ENCODE results near the gene ASXL2. TPM values are rescaled to one million over a fixed set of nuclear protein-coding genes. Genes with fewer than 3 reads are reported as not detected.

ASXL2 gene
- total and polyA plus RNA-seq, 2 of the 13 experiments (the other 11 are each of a cell fraction or from before 2014, with no cell fraction given), result 12.1 to 19.2 TPM

DNA sequence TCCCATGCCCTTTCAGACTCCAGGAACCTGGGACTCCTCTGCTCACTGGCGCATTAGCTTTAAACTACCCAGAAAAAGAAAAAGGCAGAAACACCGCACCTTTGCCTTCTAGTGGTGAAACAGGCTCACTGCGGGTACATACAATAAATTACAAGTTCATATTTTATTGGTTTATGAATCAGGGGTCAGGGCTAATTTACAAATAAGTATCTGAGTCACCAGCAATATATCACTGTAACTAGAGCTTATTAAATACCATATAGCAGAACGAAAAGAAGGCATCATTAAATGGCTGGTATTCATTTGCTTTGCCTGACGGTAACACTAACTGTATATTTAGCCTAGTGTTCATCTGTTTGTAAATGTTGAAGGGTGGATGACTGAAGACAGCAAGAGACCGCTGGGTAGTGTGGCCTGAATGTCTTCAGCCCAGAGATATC lies 178.0 kb downstream of the ASXL2 start:
- 10% methylated on average over 6 of the region's 6 CpGs for WGBS (ENCODE audit: low lambda C conversion rate)
- POLR2A ChIA-PET, result interaction anchor here (0.8 to 1.3 kb wide), 2 partner anchors 10 to 338 kb away, joined by 3 read pairs; no protein-coding TSS in a partner anchor

More for the DNA sequence above, 178.0 kb downstream of the ASXL2 start:
- Histone ChIP-seq H3K27ac (ENCODE audit: extremely low read length, insufficient read depth, low read length) (no peak overlapping the region), H3K4me1 (ENCODE audit: insufficient read depth, low read length) (peaks cover 22% of the 10 kb centered on the region), H3K9me3 (ENCODE audit: low read length) (no peaks in the 10 kb centered on the region), H3K27me3 (ENCODE audit: control insufficient read depth in 1 of 2, insufficient read depth in 2 of 2, low read length in 2 of 2) (peaks cover 3 to 34% of the 10 kb centered on the region in 2 experiments; a peak in 3 of 5 replicates), H2AFZ (ENCODE audit: low read length) (no peak overlapping the region), H3K36me3 (replicated peaks in 1 of 2; ENCODE audit: control insufficient read depth in 1 of 2, insufficient read depth in 2 of 2, low read length in 2 of 2) (no peaks in the 10 kb centered on the region), H3K4me2 (ENCODE audit: low read depth, low read length) (no peak overlapping the region), H3K79me2 (ENCODE audit: insufficient read depth, low read length) (no peaks in the 10 kb centered on the region), H4K20me1 (ENCODE audit: insufficient read depth, low read length) (no peaks in the 10 kb centered on the region), H3K9ac (ENCODE audit: insufficient read depth, low read depth, low read length) (no peak overlapping the region), H3K4me3 (replicated peaks in 1 of 3; ENCODE audit: insufficient read depth in 1 of 3, low read depth in 2 of 3, low read length in 3 of 3) (no peak overlapping the region)
- CTCF ChIA-PET (ENCODE audit: low intra/inter-chr PET ratio, low total read pairs), result interaction anchor here (1.9 kb wide), 1 partner anchor 93 kb away, joined by 18 read pairs; no protein-coding TSS in a partner anchor
- FAIRE-seq (peak; percentile 83), ATAC-seq (peak; percentile 36), DNase-seq (ENCODE audit: low spot score) (peak; percentile 41)
- TF ChIP-seq RAD21 (CRISPR knock-in tag; IDR thresholded peaks at IDR 0.05), result peak; percentile 30
- TF ChIP-seq, protein P1, sequence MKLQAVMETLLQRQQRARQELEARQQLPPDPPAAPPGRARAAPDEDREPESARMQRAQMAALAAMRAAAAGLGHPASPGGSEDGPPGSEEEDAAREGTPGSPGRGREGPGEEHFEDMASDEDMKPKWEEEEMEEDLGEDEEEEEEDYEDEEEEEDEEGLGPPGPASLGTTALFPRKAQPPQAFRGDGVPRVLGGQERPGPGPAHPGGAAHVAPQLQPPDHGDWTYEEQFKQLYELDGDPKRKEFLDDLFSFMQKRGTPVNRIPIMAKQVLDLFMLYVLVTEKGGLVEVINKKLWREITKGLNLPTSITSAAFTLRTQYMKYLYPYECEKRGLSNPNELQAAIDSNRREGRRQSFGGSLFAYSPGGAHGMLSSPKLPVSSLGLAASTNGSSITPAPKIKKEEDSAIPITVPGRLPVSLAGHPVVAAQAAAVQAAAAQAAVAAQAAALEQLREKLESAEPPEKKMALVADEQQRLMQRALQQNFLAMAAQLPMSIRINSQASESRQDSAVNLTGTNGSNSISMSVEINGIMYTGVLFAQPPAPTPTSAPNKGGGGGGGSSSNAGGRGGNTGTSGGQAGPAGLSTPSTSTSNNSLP (IDR thresholded peaks at IDR 0.05; ENCODE audit: low read depth, low read length), result peak; percentile 57; the same call in 1 of the 2 replicates
- peak; percentile 87 for TF ChIP-seq SMC3 (IDR thresholded peaks at IDR 0.05; ENCODE audit: low read length)
- TF ChIP-seq, protein P2, sequence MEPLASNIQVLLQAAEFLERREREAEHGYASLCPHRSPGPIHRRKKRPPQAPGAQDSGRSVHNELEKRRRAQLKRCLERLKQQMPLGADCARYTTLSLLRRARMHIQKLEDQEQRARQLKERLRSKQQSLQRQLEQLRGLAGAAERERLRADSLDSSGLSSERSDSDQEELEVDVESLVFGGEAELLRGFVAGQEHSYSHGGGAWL (CRISPR knock-in tag; IDR thresholded peaks at IDR 0.05), result no peak
- peak; percentile 62 for TF ChIP-seq STAG1 (CRISPR knock-in tag; IDR thresholded peaks at IDR 0.05)
- peak; percentile 72 for TF ChIP-seq CTCF (CRISPR knock-in tag; IDR thresholded peaks at IDR 0.05)
- TF ChIP-seq, protein P3, sequence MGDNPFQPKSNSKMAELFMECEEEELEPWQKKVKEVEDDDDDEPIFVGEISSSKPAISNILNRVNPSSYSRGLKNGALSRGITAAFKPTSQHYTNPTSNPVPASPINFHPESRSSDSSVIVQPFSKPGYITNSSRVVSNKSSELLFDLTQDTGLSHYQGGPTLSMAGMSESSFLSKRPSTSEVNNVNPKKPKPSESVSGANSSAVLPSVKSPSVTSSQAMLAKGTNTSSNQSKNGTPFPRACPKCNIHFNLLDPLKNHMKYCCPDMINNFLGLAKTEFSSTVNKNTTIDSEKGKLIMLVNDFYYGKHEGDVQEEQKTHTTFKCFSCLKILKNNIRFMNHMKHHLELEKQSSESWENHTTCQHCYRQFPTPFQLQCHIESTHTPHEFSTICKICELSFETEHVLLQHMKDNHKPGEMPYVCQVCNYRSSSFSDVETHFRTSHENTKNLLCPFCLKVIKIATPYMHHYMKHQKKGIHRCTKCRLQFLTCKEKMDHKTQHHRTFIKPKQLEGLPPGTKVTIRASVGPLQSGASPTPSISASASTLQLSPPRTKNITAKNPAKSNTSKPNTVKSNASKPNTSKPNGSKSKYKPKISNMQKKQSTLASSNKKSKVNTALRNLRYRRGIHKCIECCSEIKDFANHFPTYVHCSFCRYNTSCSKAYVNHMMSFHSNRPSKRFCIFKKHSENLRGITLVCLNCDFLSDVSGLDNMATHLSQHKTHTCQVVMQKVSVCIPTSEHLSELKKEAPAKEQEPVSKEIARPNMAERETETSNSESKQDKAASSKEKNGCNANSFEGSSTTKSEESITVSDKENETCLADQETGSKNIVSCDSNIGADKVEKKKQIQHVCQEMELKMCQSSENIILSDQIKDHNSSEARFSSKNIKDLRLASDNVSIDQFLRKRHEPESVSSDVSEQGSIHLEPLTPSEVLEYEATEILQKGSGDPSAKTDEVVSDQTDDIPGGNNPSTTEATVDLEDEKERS (CRISPR knock-in tag; IDR thresholded peaks at IDR 0.05), result no peak
- TF ChIP-seq XRCC5 (optimal IDR thresholded peaks at IDR 0.05; ENCODE audit: low read length), result peak; percentile 62
- intact Hi-C loops (cut with micrococcal nuclease; ENCODE audit: unreplicated experiment), result loop anchor here (1.0 kb wide), 1 partner anchor 93 kb away; no protein-coding TSS in a partner anchor
- in situ Hi-C loops (cut with HindIII; ENCODE audit: extremely low pct_ligation_motif_present, low pct_unique_long_range_greater_than_20kb), result no loop called here
- BruUV-seq (replicated peaks), result no TSS peak
